ENCODE data around the gene SEMA3E. TPM values are rescaled to one million over a fixed set of nuclear protein-coding genes. Genes with fewer than 3 reads are reported as not detected.

Gene SEMA3E
- total RNA-seq, 2 experiments from 2014 or later, result not detected

DNA sequence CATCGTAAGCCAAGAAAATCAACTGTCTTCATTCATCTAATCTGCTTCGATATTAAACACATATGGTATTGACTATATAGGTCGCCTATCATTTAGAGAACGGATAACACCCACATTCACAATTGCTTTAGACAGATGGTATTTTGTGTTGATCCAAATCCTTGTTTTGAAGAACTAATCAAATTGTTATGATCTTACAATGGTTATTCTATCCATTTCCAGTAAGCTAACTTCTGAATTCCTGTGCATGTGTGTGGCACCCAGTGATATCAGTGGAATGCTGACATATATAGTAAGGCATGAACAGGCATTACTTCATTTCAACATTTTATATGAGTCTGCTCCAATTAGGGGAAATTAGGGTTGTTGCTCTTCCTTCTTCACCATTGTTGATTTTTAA is 98.8 kb downstream of the SEMA3E start:
- Mint-ChIP-seq H3K4me3 (no peak overlapping the region), H3K4me1 (no peaks in the 10 kb centered on the region), H3K27ac (no peak overlapping the region), H3K36me3 (no peaks in the 10 kb centered on the region), H3K9me3 (peaks cover 7% of the 10 kb centered on the region), H3K27me3 (no peaks in the 10 kb centered on the region)
- DNase-seq, result no peak

DNA sequence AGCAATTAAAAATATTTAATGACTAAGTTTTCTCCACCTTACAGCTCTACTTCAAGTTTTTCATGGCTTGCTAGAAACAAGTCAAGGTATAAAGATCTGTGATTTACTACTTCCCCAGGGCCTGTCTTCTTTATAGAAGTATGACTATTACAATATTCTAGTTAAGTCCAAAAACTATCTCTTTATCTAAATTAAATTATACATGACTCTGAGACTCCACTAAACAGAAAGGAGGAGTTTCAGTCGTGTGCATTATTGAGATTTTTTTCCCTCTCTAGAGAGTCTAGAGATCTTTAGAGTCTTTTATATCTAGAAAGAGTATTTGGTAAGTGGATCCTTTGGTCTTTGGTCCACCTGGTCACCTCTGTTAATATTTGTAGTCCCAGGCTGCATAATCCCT is 100.7 kb downstream of the SEMA3E start:
- DNase-seq, result no peak
- Mint-ChIP-seq H3K4me1 (no peaks in the 10 kb centered on the region), H3K27ac (no peak overlapping the region), H3K36me3 (no peaks in the 10 kb centered on the region), H3K27me3 (no peaks in the 10 kb centered on the region), H3K9me3 (peaks cover 4% of the 10 kb centered on the region), H3K4me3 (no peak overlapping the region)

DNA sequence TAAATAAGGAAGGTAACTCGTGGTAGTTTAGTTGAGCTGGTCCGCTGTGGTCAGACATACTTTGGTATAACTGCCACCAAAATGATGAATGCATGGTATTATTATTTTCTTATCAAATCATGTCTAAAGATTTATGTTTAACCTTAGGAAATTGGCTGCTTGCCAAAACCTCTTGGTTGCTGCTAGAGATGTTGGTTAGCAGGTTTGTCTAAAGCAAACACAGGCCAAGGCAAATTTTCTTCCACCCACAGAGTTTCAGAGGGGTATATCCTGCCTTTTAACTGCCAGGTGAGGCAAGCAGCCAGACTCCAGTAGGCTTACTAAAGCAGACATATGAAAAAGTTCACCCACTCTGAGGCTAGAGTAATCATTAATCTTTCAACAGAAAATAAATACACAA is 101.4 kb downstream of the SEMA3E start:
- no peaks in the 10 kb centered on the region for H3K9me3 Mint-ChIP-seq
- H3K27me3 Mint-ChIP-seq, result no peaks in the 10 kb centered on the region
- no peak for DNase-seq
- no peak overlapping the region for H3K27ac Mint-ChIP-seq
- no peak overlapping the region for H3K4me3 Mint-ChIP-seq
- no peaks in the 10 kb centered on the region for H3K4me1 Mint-ChIP-seq
- no peaks in the 10 kb centered on the region for H3K36me3 Mint-ChIP-seq

DNA sequence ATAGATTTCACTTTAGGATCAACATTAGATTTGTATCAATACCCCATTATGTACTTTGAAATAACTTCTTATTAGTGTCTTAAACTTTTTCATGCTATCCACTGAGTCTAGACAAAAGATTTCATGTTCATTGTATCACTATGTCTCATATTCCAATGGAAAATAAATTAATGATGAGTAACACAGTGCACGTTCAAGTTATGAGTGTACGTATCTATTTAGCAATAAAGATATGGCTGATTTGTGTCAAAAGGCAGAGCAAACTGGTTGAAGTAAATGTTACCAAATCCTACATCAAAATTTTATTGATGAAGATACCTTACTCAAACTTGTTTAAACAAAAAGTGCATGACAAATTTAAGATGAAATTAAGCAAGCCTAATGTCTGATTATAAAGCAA is 102.4 kb downstream of the SEMA3E start:
- no peaks in the 10 kb centered on the region for H3K9me3 Mint-ChIP-seq
- no peaks in the 10 kb centered on the region for H3K36me3 Mint-ChIP-seq
- no peaks in the 10 kb centered on the region for H3K27me3 Mint-ChIP-seq
- H3K4me1 Mint-ChIP-seq, result no peaks in the 10 kb centered on the region
- no peak overlapping the region for H3K4me3 Mint-ChIP-seq
- no peak overlapping the region for H3K27ac Mint-ChIP-seq
- no peak for DNase-seq

DNA sequence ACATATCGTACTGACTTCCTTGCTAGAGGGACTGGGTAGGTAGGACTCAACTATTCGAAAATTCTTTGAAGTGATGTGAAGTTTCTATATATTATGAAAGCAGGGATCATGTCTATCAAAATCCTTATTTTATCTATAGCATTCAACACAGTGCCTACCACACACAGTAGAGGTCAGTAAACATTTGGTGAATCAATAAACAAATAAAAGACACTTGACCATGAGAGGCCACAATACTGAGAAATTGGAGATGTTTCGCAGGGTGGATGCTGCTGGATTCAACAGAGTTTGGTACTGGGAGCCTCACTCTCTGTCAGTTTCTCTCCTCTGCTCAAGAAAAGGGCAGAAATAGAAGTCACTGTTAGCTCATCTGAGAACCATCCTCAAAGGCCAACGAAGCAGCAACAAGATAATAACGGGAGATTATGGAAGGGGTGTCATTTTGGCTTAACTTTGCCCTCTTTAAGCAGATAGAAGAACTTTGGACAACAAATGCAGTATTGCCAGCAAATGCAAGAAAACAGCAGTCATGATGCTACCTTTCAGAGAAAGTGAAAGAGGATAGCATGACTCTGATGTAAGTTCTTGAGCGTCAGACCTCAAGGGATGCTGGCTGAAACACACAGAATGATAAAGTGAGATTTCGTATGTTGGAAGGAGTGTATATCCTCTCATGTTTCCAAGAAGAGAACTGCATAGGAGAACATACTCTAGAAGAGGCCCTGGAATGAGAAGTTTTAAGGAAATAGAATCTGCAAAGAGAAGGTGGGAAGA is 107.6 kb downstream of the SEMA3E start:
- Mint-ChIP-seq H3K27me3 (no peaks in the 10 kb centered on the region), H3K36me3 (no peaks in the 10 kb centered on the region), H3K4me3 (no peak overlapping the region), H3K27ac (no peak overlapping the region), H3K9me3 (peaks cover 5% of the 10 kb centered on the region), H3K4me1 (no peaks in the 10 kb centered on the region)
- DNase-seq, result no peak

DNA sequence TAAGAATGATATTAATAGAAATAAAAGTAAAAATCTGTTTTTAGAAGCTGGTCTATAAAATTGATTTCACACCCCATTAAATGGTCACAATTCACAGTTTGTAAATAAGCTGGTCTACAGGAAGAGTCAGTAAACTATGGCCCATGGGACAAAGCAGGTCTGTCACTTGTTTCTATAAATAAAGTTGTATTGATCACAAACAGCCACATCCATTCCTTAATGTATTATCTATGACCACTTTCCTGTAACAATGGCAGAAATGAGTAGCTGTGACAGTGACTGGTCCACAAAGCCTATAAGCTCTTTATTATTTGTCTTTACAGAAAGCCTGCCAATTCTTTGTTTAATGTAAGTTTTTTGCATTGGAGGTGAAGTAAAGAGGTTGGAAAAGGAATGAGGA is 114.5 kb downstream of the SEMA3E start:
- Mint-ChIP-seq H3K27ac (no peak overlapping the region), H3K36me3 (no peaks in the 10 kb centered on the region), H3K27me3 (no peaks in the 10 kb centered on the region), H3K4me3 (no peak overlapping the region), H3K9me3 (peaks cover 3% of the 10 kb centered on the region), H3K4me1 (no peaks in the 10 kb centered on the region)
- DNase-seq, result no peak

DNA sequence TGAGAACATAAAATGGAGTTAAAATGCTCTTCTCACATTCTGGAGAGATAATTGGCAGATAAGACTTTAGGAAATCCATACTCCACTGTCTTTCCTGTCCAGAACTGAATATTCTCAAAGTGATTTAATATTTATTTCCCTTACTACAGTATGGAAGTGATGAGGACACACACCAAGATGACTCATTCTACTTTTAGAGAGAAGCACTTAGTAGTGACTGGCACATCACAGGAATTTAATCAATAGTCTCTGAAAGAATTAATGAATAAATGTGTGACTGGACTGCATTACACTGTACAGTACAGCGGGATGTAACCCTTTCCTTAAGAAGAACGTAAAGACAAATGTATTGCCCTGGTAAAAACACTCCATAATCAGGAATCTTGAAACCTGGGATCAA is 116.7 kb downstream of the SEMA3E start:
- Mint-ChIP-seq H3K4me1 (no peaks in the 10 kb centered on the region), H3K27ac (no peak overlapping the region), H3K27me3 (no peaks in the 10 kb centered on the region), H3K9me3 (peaks cover 2% of the 10 kb centered on the region), H3K4me3 (no peak overlapping the region), H3K36me3 (no peaks in the 10 kb centered on the region)
- DNase-seq, result no peak

DNA sequence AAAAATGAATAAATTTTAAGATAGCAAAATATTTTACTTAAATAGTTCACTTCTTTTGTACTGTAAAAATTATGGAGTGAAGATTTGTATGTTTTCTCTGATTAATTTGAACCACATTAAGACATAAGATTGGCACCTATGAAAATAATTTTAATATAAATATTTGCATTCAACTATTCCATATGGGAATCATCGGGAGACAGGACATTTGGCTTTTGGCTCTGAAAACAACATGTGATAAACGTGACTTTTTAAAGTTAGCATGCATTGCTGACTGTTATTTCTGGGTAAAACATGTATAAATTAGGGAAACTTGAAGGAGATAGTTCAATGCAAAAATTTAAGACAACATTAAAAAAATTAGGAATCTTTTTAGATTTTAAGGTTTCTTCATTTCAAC is 117.2 kb downstream of the SEMA3E start:
- DNase-seq, result no peak
- Mint-ChIP-seq H3K9me3 (no peaks in the 10 kb centered on the region), H3K4me1 (no peaks in the 10 kb centered on the region), H3K27ac (no peak overlapping the region), H3K4me3 (no peak overlapping the region), H3K36me3 (no peaks in the 10 kb centered on the region), H3K27me3 (no peaks in the 10 kb centered on the region)

DNA sequence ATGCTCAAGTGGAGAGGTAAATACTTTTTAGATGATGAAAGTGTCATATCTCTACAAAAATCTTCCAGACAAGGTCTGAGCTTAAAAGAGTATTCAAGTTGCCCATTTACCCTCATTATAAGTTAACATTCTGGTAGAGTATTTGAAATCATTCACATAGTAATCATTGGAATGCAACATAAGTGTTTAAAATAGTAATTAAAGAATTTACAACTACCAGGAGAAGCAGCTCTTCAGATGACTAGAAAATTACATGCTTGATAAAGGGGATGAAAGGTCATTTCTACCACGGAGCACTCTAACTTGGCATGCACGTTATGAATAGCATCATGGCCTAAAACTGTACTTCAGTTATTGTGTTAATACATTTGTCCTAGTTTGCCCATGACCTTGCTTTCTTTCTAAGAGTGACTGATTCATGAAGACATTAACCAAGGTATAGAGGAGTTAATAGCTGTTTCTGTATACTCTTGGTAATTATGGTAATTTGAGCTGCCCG is 120.0 kb downstream of the SEMA3E start:
- Mint-ChIP-seq H3K27me3 (no peaks in the 10 kb centered on the region), H3K36me3 (no peaks in the 10 kb centered on the region), H3K4me3 (no peak overlapping the region), H3K27ac (no peak overlapping the region), H3K4me1 (no peaks in the 10 kb centered on the region), H3K9me3 (no peaks in the 10 kb centered on the region)
- DNase-seq, result no peak

DNA sequence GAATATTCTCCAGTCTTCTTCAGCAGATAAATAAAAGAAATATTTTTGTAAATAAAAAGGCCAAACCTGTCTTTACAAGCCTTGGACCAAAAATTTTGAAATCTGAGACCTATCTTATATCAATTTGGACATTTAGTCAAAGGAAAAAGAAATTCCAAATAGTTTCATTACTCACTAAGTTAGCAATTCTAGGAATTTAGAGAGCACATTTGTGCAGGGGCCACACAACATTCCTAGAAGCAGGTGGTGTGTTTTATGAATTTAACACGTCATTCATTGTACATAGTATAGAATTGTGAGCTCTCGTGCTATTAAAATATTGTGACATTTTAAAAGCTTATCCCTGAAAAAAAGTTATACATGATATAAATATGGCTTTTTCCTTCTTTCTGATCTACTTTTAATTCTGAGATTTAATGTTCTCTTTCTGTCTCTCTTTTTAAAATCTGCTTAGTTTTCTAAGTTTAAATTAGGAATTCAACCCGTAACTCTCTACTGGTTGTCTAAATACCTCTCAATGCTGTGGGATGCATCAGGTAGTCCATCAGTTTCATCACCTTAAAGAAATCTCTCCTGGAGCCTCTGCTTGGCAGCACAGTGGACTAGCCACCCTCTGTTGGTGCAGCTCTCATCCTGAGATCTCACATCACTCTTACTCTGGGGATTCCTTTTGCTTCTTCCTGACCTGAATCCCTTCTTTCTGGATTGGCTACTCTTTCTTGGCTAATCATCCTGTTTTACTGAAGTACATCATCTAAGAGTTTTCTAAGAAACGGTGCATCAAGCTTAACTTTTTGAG is 124.5 kb downstream of the SEMA3E start:
- Mint-ChIP-seq H3K27ac (no peak overlapping the region), H3K36me3 (no peaks in the 10 kb centered on the region), H3K9me3 (no peaks in the 10 kb centered on the region), H3K4me3 (no peak overlapping the region), H3K4me1 (no peaks in the 10 kb centered on the region), H3K27me3 (no peaks in the 10 kb centered on the region)
- no peak for DNase-seq

DNA sequence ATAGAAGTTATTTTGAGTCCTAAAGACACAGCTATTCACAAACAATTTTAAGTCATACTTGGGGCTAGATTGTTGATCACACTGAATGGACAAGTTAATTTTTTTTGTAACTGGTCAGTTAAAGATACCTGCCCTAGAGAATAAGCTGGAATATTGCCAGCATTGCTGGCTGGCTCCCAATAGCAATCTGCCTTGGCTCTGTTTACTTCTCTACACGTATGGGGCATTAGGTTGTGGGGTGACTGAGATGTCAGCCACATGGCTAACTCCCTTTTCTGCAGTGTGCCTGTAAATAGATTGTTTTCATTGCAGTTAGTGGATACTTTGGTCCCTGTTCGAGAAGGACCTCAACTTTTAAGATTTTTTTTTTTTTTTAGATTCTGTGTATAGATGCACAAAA is 128.2 kb downstream of the SEMA3E start:
- no peak for DNase-seq
- H3K4me1 Mint-ChIP-seq, result no peaks in the 10 kb centered on the region

DNA sequence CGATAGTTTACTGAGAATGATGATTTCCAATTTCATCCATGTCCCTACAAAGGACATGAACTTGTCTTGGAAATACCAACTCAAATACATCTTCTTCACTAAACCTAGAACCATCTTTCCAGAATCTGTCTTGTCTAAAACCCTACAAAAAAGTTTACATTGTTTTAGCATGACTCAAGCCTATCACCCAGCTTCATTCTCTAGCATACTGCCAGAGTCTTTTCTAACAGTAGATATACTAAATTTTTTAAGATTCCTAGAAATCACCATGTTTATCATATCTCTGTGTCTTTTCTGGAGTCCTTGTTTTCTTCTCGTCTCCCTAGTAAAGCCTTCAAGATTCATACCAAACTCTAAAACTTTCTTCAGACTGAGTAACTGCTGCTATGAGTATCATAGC is 129.7 kb downstream of the SEMA3E start:
- no peaks in the 10 kb centered on the region for H3K4me1 Mint-ChIP-seq
- no peak overlapping the region for H3K4me3 Mint-ChIP-seq
- no peaks in the 10 kb centered on the region for H3K9me3 Mint-ChIP-seq
- H3K27me3 Mint-ChIP-seq, result no peaks in the 10 kb centered on the region
- H3K36me3 Mint-ChIP-seq, result no peaks in the 10 kb centered on the region
- H3K27ac Mint-ChIP-seq, result no peak overlapping the region
- no peak for DNase-seq

More for the DNA sequence above, 128.2 kb downstream of the SEMA3E start:
- no peaks in the 10 kb centered on the region for H3K9me3 Mint-ChIP-seq
- H3K27ac Mint-ChIP-seq, result no peak overlapping the region
- H3K27me3 Mint-ChIP-seq, result no peaks in the 10 kb centered on the region
- no peaks in the 10 kb centered on the region for H3K36me3 Mint-ChIP-seq
- no peak overlapping the region for H3K4me3 Mint-ChIP-seq

DNA sequence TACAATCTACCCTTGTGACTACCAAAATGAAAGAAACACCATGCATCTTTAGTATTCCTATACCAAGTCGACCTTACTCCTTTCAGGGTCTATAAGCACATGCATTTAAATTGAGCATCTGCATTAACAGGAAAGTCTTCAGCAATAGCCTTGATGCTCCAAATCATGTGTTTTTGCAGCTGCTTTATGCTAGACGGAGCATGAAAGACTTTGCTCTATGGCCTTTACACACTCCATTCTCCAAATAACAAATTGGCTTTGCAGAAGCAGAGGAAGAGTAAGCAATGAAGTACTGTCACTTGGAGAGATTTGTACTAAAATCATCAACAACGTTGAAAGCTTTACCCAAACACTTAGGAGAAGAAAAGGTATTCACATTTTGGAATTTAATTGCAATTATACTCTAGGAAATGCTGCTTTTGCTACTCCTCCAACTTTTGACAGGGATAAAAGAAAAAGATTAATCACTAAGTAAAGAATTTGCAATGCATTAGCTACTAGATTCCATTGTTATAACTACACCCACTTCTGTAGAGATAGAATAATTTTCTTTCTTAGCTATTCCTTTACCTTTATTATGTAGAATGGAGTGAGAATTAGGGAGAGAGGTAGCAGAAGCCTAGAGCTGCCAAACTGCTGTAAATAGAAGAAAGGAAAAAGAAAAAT is 131.8 kb downstream of the SEMA3E start:
- H3K4me1 Mint-ChIP-seq, result no peaks in the 10 kb centered on the region
- no peaks in the 10 kb centered on the region for H3K27me3 Mint-ChIP-seq
- no peaks in the 10 kb centered on the region for H3K36me3 Mint-ChIP-seq

DNA sequence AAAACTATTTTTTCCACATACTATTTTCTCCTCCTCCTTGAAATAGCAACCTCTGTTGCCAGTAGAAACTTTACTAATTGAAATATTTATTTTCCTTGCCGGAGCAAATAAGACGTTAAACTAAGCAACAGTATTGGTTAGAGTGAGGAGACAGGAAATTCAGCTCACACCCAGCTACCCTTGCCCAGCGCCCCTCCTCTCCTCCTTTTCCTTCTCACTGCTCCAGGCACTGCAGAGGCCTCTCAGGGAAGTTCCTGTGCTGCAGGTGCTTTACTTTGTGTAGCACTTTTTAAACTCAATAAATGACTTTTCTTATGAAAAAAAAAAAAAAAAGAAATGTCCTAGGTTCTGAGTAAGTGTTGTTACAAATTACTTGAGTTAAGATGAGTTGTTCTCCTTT is 134.0 kb downstream of the SEMA3E start:
- H3K4me1 Mint-ChIP-seq, result no peaks in the 10 kb centered on the region
- no peaks in the 10 kb centered on the region for H3K36me3 Mint-ChIP-seq
- no peaks in the 10 kb centered on the region for H3K27me3 Mint-ChIP-seq
- peaks cover 3% of the 10 kb centered on the region for H3K9me3 Mint-ChIP-seq
- no peak overlapping the region for H3K27ac Mint-ChIP-seq
- DNase-seq, result no peak
- no peak overlapping the region for H3K4me3 Mint-ChIP-seq

More for the DNA sequence above, 131.8 kb downstream of the SEMA3E start:
- no peak overlapping the region for H3K4me3 Mint-ChIP-seq
- H3K27ac Mint-ChIP-seq, result no peak overlapping the region
- DNase-seq, result no peak
- H3K9me3 Mint-ChIP-seq, result no peaks in the 10 kb centered on the region

DNA sequence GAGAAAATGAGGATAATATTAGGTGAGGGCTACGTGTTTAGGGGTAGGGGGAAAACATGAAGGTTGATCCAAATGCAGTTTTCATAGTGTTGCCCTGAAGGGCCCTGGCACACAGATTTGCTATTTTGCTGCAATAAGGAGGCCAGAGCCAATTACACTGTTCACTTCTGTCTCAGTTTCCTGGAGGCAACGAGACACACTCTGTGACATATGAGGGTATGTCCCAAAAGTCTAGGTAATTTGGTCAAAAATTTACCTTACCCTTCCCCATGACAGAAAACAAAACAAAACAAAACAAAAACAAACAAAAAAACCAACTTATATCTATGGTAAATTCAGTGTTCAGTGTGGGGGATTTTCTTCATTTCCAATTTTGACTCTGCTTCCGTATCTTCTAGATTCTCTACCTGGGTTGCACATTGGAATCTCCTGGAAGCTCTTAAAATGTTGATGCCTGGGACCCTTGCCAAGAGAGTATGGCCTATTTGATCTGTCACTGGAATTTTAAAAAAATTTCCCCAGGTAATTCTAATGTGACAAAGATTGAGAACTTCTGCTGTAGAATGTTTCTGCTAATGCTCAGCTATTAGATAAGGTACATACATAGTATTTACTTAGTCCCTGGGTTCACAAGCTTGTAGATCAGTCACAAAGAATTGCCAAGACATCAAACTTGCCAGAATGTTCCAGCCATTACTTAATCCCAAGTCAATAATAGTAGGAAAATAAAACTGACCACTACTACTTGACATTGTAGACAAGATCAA is 139.5 kb downstream of the SEMA3E start:
- Mint-ChIP-seq H3K9me3 (peaks cover 3% of the 10 kb centered on the region), H3K4me3 (no peak overlapping the region), H3K27me3 (no peaks in the 10 kb centered on the region), H3K4me1 (no peaks in the 10 kb centered on the region), H3K27ac (no peak overlapping the region), H3K36me3 (no peaks in the 10 kb centered on the region)
- DNase-seq, result no peak
